GM19193 (cell line): ENCODE results near the gene BCAS3.

Source experiments
- POLR2A ChIP-seq: IDR thresholded peaks from 4 replicates; pipeline ENCODE4 v1.6.1; 2011; ENCODE audit not compliant: insufficient read depth, insufficient read length; ENCODE audit errors: extremely low read depth

BCAS3 gene

GRCh38 chr17:60874772-60875171 is 197.1 kb downstream of the BCAS3 start:
- no peak for TF ChIP-seq POLR2A

GRCh38 chr17:60887614-60888028 is 210.0 kb downstream of the BCAS3 start:
- TF ChIP-seq POLR2A = no peak

GRCh38 chr17:60888812-60889709 is 211.4 kb downstream of the BCAS3 start:
- no peak for TF ChIP-seq POLR2A

GRCh38 chr17:60891149-60891548 is 213.5 kb downstream of the BCAS3 start:
- no peak for TF ChIP-seq POLR2A

GRCh38 chr17:60893475-60893874 is 215.8 kb downstream of the BCAS3 start:
- no peak for TF ChIP-seq POLR2A

GRCh38 chr17:60896996-60897395 is 219.3 kb downstream of the BCAS3 start:
- TF ChIP-seq POLR2A = no peak

GRCh38 chr17:60899115-60899514 is 221.5 kb downstream of the BCAS3 start:
- no peak for TF ChIP-seq POLR2A

- no peak for TF ChIP-seq POLR2A
Measured at GRCh38 chr17:60900688-60901087, 223.0 kb downstream of the BCAS3 start.

- no peak for TF ChIP-seq POLR2A
Measured at GRCh38 chr17:60901242-60901641, 223.6 kb downstream of the BCAS3 start.

GRCh38 chr17:60901806-60902205 is 224.2 kb downstream of the BCAS3 start:
- no peak for TF ChIP-seq POLR2A

GRCh38 chr17:60902399-60902798 is 224.7 kb downstream of the BCAS3 start:
- TF ChIP-seq POLR2A = no peak

GRCh38 chr17:60904582-60904981 is 226.9 kb downstream of the BCAS3 start:
- no peak for TF ChIP-seq POLR2A

- TF ChIP-seq POLR2A = no peak
Measured at GRCh38 chr17:60905709-60906108, 228.1 kb downstream of the BCAS3 start.

- no peak for TF ChIP-seq POLR2A
Measured at GRCh38 chr17:60908324-60908723, 230.7 kb downstream of the BCAS3 start.

GRCh38 chr17:60909405-60909804 is 231.8 kb downstream of the BCAS3 start:
- no peak for TF ChIP-seq POLR2A

- no peak for TF ChIP-seq POLR2A
Measured at GRCh38 chr17:60910415-60910814, 232.8 kb downstream of the BCAS3 start.
